ENCODE data around the gene EAF1.
"Not testable (repeated sequence)": the region's sequence is repeated elsewhere in the genome, so short reads cannot be mapped to it uniquely, and the experiment has no call there.

Gene EAF1

GRCh38 chr3:15405448-15406050 is 21.8 kb upstream of the EAF1 start:
- peak; percentile 67 for DNase-seq (ENCODE audit: low read depth)

- peak; percentile 28 for DNase-seq (ENCODE audit: low read depth)
These were observed 18.2 kb upstream of the EAF1 start for GRCh38 chr3:15409239-15409638.

GRCh38 chr3:15409774-15410173 is 17.6 kb upstream of the EAF1 start:
- no peak for DNase-seq (ENCODE audit: low read depth)

- DNase-seq (ENCODE audit: low read depth), result not testable (repeated sequence)
These were observed 16.4 kb upstream of the EAF1 start for GRCh38 chr3:15410966-15411365.

- peak; percentile 63 for DNase-seq (ENCODE audit: low read depth)
These were observed 6.5 kb upstream of the EAF1 start for GRCh38 chr3:15420871-15421270.

- no peak for DNase-seq (ENCODE audit: low read depth)
These were observed 749 bp upstream of the EAF1 start for GRCh38 chr3:15426579-15427118.

- DNase-seq (ENCODE audit: low read depth), result no peak
These were observed 583 bp downstream of the EAF1 start for GRCh38 chr3:15427981-15428380.

GRCh38 chr3:15428539-15428938 is 1.1 kb downstream of the EAF1 start:
- peak; percentile 77 for DNase-seq (ENCODE audit: low read depth)

GRCh38 chr3:15429080-15429479 is 1.7 kb downstream of the EAF1 start:
- no peak for DNase-seq (ENCODE audit: low read depth)

- no peak for DNase-seq (ENCODE audit: low read depth)
These were observed 3.2 kb downstream of the EAF1 start for GRCh38 chr3:15430624-15431023.

- DNase-seq (ENCODE audit: low read depth), result no peak
These were observed 3.9 kb downstream of the EAF1 start for GRCh38 chr3:15431256-15431837.

GRCh38 chr3:15433531-15433930 is 6.1 kb downstream of the EAF1 start:
- no peak for DNase-seq (ENCODE audit: low read depth)

- no peak for DNase-seq (ENCODE audit: low read depth)
These were observed 7.4 kb downstream of the EAF1 start for GRCh38 chr3:15434756-15435155.

- no peak for DNase-seq (ENCODE audit: low read depth)
These were observed 8.8 kb downstream of the EAF1 start for GRCh38 chr3:15436246-15436645.

- DNase-seq (ENCODE audit: low read depth), result peak; percentile 38
These were observed 11.6 kb downstream of the EAF1 start for GRCh38 chr3:15438983-15439382.

- DNase-seq (ENCODE audit: low read depth), result peak; percentile 16
These were observed 12.1 kb downstream of the EAF1 start for GRCh38 chr3:15439476-15439875.

- DNase-seq (ENCODE audit: low read depth), result no peak
These were observed 13.5 kb downstream of the EAF1 start for GRCh38 chr3:15440891-15441290.

- peak; percentile 37 for DNase-seq (ENCODE audit: low read depth)
These were observed 16.6 kb downstream of the EAF1 start for GRCh38 chr3:15443826-15444524.

GRCh38 chr3:15449489-15450224 is 22.3 kb downstream of the EAF1 start:
- DNase-seq (ENCODE audit: low read depth), result no peak

- no peak for DNase-seq (ENCODE audit: low read depth)
These were observed 23.2 kb downstream of the EAF1 start for GRCh38 chr3:15450438-15451215.

GRCh38 chr3:15451216-15452113 is 24.1 kb downstream of the EAF1 start:
- no peak for DNase-seq (ENCODE audit: low read depth)

Data from amniotic epithelial cell (primary cell).